NCI-H460 (cell line): ENCODE results near the gene NEK6. TPM values are rescaled to one million over a fixed set of nuclear protein-coding genes. Genes with fewer than 3 reads are reported as not detected.

Source experiments
- DNase-seq: peaks from one replicate; pipeline ENCODE4 v3.0.0-alpha.2; 2016; ENCODE audit warnings: low read depth; ENCODE audit errors: extremely low read depth
- total RNA-seq: library from RNA; depleted of rRNA; stranded (reverse); fragments of >200 nt; shearing (Covaris generic); gene quantifications from 2 replicates; pipeline ENCODE4 v1.2.3, GENCODE V29; 2014

Gene NEK6
- total RNA-seq, 1 experiment from 2014 or later = 23.2 TPM

GRCh38 chr9:124259158-124259808 lies 1.5 kb downstream of the NEK6 start:
- peak; percentile 72 for DNase-seq

GRCh38 chr9:124260769-124261603 lies 3.2 kb downstream of the NEK6 start:
- no peak for DNase-seq

- DNase-seq = no peak
Observed at GRCh38 chr9:124261736-124262648, 4.2 kb downstream of the NEK6 start.

DNA sequence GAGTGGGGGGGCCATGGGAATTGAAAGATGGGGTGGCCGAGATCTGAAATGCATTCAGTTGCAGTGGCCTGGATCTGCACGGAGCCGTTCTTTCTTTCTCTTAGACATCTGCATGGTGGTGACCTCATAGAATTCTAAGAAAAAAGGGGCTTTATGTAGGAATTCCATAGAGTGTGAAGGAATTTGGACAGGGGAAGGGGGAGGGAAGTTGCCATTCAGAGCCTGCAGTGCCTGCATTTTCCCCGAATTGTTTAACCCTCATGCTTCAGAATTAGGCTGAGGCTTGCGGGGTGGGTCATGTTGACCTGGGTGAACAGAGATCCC lies 4.9 kb downstream of the NEK6 start:
- DNase-seq = no peak

DNA sequence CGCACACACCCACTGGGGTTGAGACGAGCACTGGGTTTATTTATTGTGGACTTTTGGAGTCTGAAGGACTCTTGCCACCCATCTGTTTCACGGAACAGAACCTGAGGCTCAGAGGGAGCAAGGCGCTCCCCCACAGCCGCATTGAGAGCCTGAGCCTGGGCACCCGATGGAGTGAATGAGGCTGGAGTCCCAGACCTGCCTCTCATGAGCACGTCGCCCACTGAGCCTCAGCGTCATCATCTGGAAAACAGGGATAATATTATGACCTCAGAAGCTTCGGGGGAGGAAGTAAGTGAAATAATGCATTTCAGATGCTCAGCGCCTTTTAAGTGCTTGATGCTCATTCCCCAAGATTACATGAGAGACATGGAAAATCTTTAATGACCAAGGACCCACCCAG lies 5.5 kb downstream of the NEK6 start:
- DNase-seq = no peak

DNA sequence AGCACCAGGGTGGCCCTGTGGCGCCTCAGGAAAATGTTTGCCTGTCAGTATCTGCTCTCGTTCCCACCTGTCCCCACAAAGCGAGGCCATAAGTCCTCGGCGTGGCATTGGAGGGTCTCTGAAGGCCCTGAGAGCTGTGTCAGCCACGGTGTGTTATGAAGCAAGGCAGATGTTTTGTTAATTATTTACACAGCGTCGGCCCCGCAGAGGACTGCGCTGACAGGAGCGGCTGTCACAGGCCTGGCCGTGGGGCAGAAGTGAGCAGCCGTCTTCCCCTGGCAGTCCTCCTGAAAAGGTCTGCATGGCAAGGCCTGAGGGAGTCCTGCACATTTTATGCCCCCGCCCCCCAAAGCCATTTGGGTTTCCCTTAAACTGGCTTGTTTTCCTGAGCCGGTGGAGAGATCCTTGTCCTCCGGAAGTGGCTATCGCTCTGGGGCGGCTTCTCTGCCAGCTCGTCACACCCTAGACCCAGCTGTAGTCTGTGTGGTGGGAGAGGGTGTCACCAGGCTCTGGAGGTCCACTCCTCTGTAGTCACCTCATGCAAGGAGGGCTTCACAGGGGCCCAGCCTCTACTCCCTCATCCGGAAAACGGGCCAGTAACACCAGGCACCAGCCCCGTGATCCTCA lies 6.2 kb downstream of the NEK6 start:
- no peak for DNase-seq

GRCh38 chr9:124264823-124265233 lies 7.1 kb downstream of the NEK6 start:
- no peak for DNase-seq

GRCh38 chr9:124265551-124265950 lies 7.8 kb downstream of the NEK6 start:
- no peak for DNase-seq

DNA sequence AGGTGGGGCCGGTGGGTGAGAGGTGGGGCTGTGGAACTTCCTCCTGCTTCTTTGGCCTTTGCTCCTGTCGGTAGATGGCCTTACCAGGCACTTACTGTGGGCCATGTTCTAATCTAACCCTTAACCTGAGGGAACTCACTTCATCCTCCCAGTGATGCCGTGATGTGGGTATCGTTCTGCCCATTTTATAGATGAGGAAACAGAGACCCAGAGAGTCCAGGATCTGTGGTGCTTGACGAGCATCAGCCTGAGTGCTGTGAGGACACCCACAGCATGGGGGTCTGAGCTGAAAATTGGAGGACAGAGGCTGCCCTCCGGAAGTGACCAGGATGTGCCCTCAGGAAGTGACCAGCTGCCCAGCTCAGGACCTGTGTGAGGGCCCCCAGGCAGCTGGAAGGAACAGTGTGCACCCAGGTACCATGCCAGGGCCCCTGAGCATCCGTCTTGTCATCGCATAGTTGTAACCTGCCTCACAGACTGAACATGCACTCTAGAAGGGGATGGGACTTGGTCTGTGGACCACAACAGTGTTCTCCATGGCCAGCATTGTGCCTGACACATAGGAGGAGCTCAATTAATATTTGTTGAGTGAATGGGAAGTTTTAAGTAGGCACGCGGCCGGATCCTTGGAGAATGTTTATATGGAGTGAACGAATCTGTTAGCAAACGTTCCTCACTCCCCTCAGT lies 8.5 kb downstream of the NEK6 start:
- DNase-seq = no peak

DNA sequence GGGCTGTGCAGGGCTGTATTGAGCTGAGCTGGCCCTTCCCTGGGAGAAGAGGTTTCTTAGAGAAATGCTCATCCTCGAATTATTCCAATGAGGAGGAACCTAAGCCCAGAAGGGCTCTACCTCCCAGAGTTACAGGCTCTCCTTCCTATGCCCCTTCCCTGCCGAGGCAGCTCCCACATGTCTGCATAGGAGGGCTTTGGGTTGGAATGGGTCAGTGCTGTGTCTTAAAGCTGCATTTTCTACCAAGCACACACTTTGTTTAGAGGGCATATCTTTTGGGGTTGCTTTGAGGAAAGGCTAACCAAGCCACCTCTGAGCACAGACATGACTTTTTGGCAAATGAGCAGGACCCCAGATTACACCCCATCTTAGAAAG lies 9.1 kb downstream of the NEK6 start:
- DNase-seq = no peak

GRCh38 chr9:124267271-124267807 lies 9.6 kb downstream of the NEK6 start:
- no peak for DNase-seq

DNA sequence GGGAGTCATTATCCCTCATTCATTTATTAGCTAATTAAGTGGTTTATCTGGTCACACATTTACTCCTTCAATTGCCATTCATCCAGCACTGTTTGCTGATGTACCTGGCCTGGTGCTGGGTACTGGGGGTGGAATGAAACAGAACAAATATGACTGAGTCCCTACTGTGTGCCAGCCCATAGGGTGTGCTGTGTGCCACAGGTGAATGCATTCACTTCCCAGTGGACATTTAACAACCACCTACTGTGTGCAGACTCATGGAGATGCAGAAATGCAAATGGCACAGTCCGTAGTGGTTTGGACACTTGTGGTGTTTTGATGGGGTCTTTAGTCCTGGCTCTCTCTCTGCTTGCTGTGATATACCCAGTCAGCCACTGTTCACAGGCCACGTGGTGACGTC lies 10.5 kb downstream of the NEK6 start:
- no peak for DNase-seq

DNA sequence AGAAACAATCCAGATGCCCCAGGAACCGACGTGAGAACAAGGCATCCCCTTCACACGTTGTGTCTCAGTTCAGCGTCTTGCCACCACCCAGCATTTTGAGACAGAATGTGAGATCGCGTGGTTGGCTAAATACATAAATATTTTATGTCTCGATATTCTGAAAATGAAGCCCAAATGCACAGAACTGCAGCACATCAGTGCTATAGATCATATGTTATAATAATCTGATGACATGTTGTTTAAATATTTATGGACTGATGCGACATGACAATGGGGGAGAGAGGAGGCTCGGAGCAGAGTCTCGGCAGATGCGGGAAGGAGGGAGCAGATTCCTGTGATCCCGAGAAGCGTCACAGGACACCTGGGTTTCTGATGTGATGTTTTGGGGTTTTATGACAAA lies 10.9 kb downstream of the NEK6 start:
- DNase-seq = no peak

DNA sequence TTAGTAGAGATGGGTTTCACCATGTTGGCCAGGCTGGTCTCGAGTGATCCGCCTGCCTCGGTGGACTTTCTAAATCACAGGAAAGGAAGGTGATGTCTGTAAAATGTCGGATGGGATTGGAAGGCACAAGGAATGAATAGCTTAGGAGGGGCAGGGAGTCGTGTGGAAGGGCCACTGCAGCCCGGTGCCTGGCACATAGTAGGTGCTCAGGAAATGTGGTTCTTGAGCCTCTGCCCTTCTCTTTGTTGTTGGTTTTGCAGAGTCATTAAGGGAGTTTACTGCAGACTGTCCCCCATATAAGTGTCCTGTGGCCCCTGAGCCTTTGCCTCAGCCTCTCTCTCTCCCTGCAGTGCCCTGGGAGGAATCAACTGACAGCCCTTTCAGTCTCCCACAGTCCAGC lies 11.8 kb downstream of the NEK6 start:
- DNase-seq = no peak

- DNase-seq = no peak
Observed at GRCh38 chr9:124270504-124271335, 13.0 kb downstream of the NEK6 start.

- no peak for DNase-seq
Observed at GRCh38 chr9:124271660-124272059, 13.9 kb downstream of the NEK6 start.

GRCh38 chr9:124272118-124272517 lies 14.4 kb downstream of the NEK6 start:
- no peak for DNase-seq

GRCh38 chr9:124272979-124273378 lies 15.2 kb downstream of the NEK6 start:
- no peak for DNase-seq
